22Rv1 (cell line): ENCODE measurements around the gene SORBS1.

Source experiments
- CTCF ChIP-seq: fragments of 450-650 bp; IDR thresholded peaks from 2 replicates; pipeline ENCODE4 v1.5.1; 2017; ENCODE audit warnings: mild to moderate bottlenecking
- ZFX ChIP-seq: fragments of 450-650 bp; IDR thresholded peaks from 2 replicates; pipeline ENCODE4 v1.6.1; 2017; ENCODE audit warnings: antibody characterized with exemption, borderline replicate concordance

- TF ChIP-seq CTCF (no peak), ZFX (no peak)
Measured at GRCh38 chr10:95406651-95407280, 154.4 kb downstream of the SORBS1 start.
